HUDEP-2 (cell line): Measurements from ENCODE around the gene INSRR.

Experiments used
- DNase-seq, 76 experiments: peaks; one replicate each; lab custom pipeline; 2025; ENCODE audit not compliant: unreplicated experiment in 76 of 76; lab: John Stamatoyannopoulos, UW

Gene INSRR

GRCh38 chr1:156809711-156810366, 49.1 kb downstream of the INSRR start:
- DNase-seq, result no peak

GRCh38 chr1:156809281-156809680, 49.6 kb downstream of the INSRR start:
- DNase-seq, result no peak

- no peak for DNase-seq
These were observed 50.5 kb downstream of the INSRR start for GRCh38 chr1:156808186-156809030.

- no peak for DNase-seq
These were observed 51.3 kb downstream of the INSRR start for GRCh38 chr1:156807627-156808026.

GRCh38 chr1:156806512-156807440, 52.1 kb downstream of the INSRR start:
- DNase-seq, result no peak

- DNase-seq, result no peak
These were observed 53.0 kb downstream of the INSRR start for GRCh38 chr1:156805766-156806511.

GRCh38 chr1:156804572-156805243, 54.2 kb downstream of the INSRR start:
- DNase-seq, result no peak

GRCh38 chr1:156804026-156804425, 54.9 kb downstream of the INSRR start:
- no peak for DNase-seq

GRCh38 chr1:156803086-156803851, 55.6 kb downstream of the INSRR start:
- no peak for DNase-seq

- no peak for DNase-seq
These were observed 56.4 kb downstream of the INSRR start for GRCh38 chr1:156802421-156802935.

GRCh38 chr1:156801409-156802121, 57.4 kb downstream of the INSRR start:
- DNase-seq, result no peak

GRCh38 chr1:156797212-156797871, 61.6 kb downstream of the INSRR start:
- peak in 44 of 76 experiments; percentile 7 to 65 (median 28) for DNase-seq

- DNase-seq, result no peak
These were observed 62.4 kb downstream of the INSRR start for GRCh38 chr1:156796340-156797097.

- no peak for DNase-seq
These were observed 63.1 kb downstream of the INSRR start for GRCh38 chr1:156795787-156796186.

- DNase-seq, result no peak
These were observed 63.6 kb downstream of the INSRR start for GRCh38 chr1:156795374-156795733.

- no peak for DNase-seq
These were observed 64.2 kb downstream of the INSRR start for GRCh38 chr1:156794506-156795373.
